A549 (cell line): Measurements from ENCODE around the gene ACAD8. TPM values are rescaled to one million over a fixed set of nuclear protein-coding genes. Genes with fewer than 3 reads are reported as not detected.

Experiments used
- ATAC-seq, 2 experiments: fragments of 200-7000 bp in 1 of 2; fragments of >200 bp in 1 of 2; cut with Nextera tagmentation in 1 of 2; cut with Tn5 transposase in 1 of 2; 3 replicates each; pipeline versions ENCODE4 v1.8.0 to v1.9.1; 2018 to 2020; ENCODE audit warnings: mild to moderate bottlenecking in 1 of 2, moderate library complexity in 1 of 2
- CTCF ChIA-PET: fragments of 300-600 bp; sonication (Branson Sonifier 250); formaldehyde crosslinking; extraction: SDS; loops from one replicate; lab custom pipeline; 2021; ENCODE audit warnings: antibody characterized with exemption, inconsistent platforms; lab: Yijun Ruan, JAX
- POLR2A ChIA-PET: fragments of 350-600 bp; formaldehyde crosslinking; extraction: SDS; loops from one replicate; lab custom pipeline; 2021; ENCODE audit warnings: antibody characterized with exemption, inconsistent platforms; lab: Yijun Ruan, JAX
- DNase-seq, 2 experiments: peaks; one replicate each; pipeline versions ENCODE4 v3.0.0 to v3.0.0-alpha.2; 2011 to 2016; ENCODE audit warnings: low read depth in 1 of 2, low spot score in 1 of 2
- FAIRE-seq: peaks from 2 replicates; lab custom pipeline; 2011; peaks lifted over from hg19 to GRCh38; lab: Jason Lieb, UNC
- H3K27ac ChIP-seq, 2 experiments: fragments of >200 bp; sonication (Bioruptor Twin); formaldehyde crosslinking; 3 replicates each; pipeline ENCODE4 v1.5.1; 2016 to 2017
- H3K4me1 ChIP-seq: fragments of >200 bp; sonication (Bioruptor Twin); formaldehyde crosslinking; 3 replicates; pipeline ENCODE4 v1.6.1; 2016
- H3K4me2 ChIP-seq: fragments of >200 bp; sonication (Bioruptor Twin); formaldehyde crosslinking; 3 replicates; pipeline ENCODE4 v1.6.1; 2016
- H3K4me3 ChIP-seq: fragments of >200 bp; sonication (Bioruptor Twin); formaldehyde crosslinking; 3 replicates; pipeline ENCODE4 v1.5.1; 2016
- H3K9me3 ChIP-seq: fragments of >200 bp; sonication (Bioruptor Twin); formaldehyde crosslinking; 3 replicates; pipeline ENCODE4 v1.6.1; 2016
- ATOH8 ChIP-seq: fragments of 250-450 bp; sonication (Bioruptor Pico); IDR thresholded peaks from 2 replicates; pipeline ENCODE4 v1.5.0; 2020; ENCODE audit warnings: low read depth, mild to moderate bottlenecking, moderate library complexity
- BCL3 ChIP-seq: fragments of >200 bp; sonication (Bioruptor Twin); formaldehyde crosslinking; IDR thresholded peaks from 3 replicates; pipeline ENCODE4 v1.6.1; 2016
- CBX2 ChIP-seq: fragments of 200-600 bp; sonication (generic); IDR thresholded peaks from 2 replicates; pipeline ENCODE4 v1.6.1; 2016; ENCODE audit warnings: low read depth, mild to moderate bottlenecking, borderline replicate concordance
- CHD2 ChIP-seq: fragments of 150-350 bp; IDR thresholded peaks from 2 replicates; pipeline ENCODE4 v1.6.1; 2014; ENCODE audit warnings: low read length; ENCODE audit not compliant: partially characterized antibody
- E2F6 ChIP-seq: IDR thresholded peaks from 2 replicates; pipeline ENCODE4 v1.6.1; 2012; ENCODE audit warnings: low read depth, borderline replicate concordance
- EHMT2 ChIP-seq: fragments of 200-600 bp; sonication (generic); IDR thresholded peaks from 2 replicates; pipeline ENCODE4 v1.6.1; 2016; ENCODE audit warnings: antibody characterized with exemption, low read depth, mild to moderate bottlenecking, moderate library complexity
- EP300 ChIP-seq, 2 experiments: fragments of >200 bp; sonication (Bioruptor Twin); formaldehyde crosslinking; IDR thresholded peaks; 2 replicates in 1 of 2; 3 replicates in 1 of 2; pipeline ENCODE4 v1.6.1; 2016 to 2017
- GATA3 ChIP-seq: IDR thresholded peaks from 2 replicates; pipeline ENCODE4 v1.6.1; 2012; ENCODE audit warnings: borderline replicate concordance
- HOXB5 ChIP-seq: fragments of 250-450 bp; sonication (Bioruptor Pico); IDR thresholded peaks from 2 replicates; pipeline ENCODE4 v1.5.0; 2020; ENCODE audit warnings: mild to moderate bottlenecking, moderate library complexity
- JUN ChIP-seq, 2 experiments: fragments of >200 bp; sonication (Bioruptor Twin); formaldehyde crosslinking; IDR thresholded peaks; 2 replicates in 1 of 2; 3 replicates in 1 of 2; pipeline ENCODE4 v1.6.1; 2016 to 2017
- KDM5A ChIP-seq: fragments of 200-600 bp; sonication (generic); IDR thresholded peaks from 2 replicates; pipeline ENCODE4 v1.6.1; 2016; ENCODE audit warnings: antibody characterized with exemption, mild to moderate bottlenecking
- MAX ChIP-seq: IDR thresholded peaks from 2 replicates; pipeline ENCODE4 v1.6.1; 2012
- MYC ChIP-seq: IDR thresholded peaks from 2 replicates; pipeline ENCODE4 v1.6.1; 2012; ENCODE audit warnings: mild to moderate bottlenecking, inconsistent platforms, low read length, improper control_type of control experiment, borderline replicate concordance
- PHF8 ChIP-seq: fragments of 200-600 bp; sonication (generic); IDR thresholded peaks from 2 replicates; pipeline ENCODE4 v1.6.1; 2016; ENCODE audit warnings: low read depth, mild to moderate bottlenecking, antibody characterized with exemption, moderate library complexity, borderline replicate concordance
- POLR2A ChIP-seq: IDR thresholded peaks from 2 replicates; pipeline ENCODE4 v1.6.1; 2012; ENCODE audit warnings: mild to moderate bottlenecking, low read length
- REST ChIP-seq: fragments of 200-600 bp; sonication (generic); IDR thresholded peaks from 2 replicates; pipeline ENCODE4 v1.6.1; 2016; ENCODE audit warnings: antibody characterized with exemption, mild to moderate bottlenecking, moderate library complexity
- ZC3H11A ChIP-seq: fragments of 450-650 bp; IDR thresholded peaks from 2 replicates; pipeline ENCODE4 v1.6.1; 2014; ENCODE audit warnings: antibody characterized with exemption, mild to moderate bottlenecking
- WGBS: methylation state at CpG from one replicate; pipeline ENCODE4 v1.1.6; 2017; ENCODE audit errors: missing lambda C conversion rate; 5-methylcytosine and 5-hydroxymethylcytosine counted together
- polyA plus RNA-seq, 4 experiments: library from polyadenylated mRNA; depleted of rRNA in 3 of 4; stranded (reverse); fragments of >200 nt; fragmentation: RNase III in 1 of 4; extraction: RNeasy Plus Mini Kit Qiagen cat#74134 plus additional on column Dnase treatment in 1 of 4; gene quantifications; 2 replicates in 3 of 4; 3 replicates in 1 of 4; pipeline ENCODE4 v1.2.3, GENCODE V29; 2011 to 2017

Gene ACAD8
- polyA plus RNA-seq, 2 of the 4 experiments (the other 2 are of a cell fraction): 13.5 to 16.9 TPM

GRCh38 chr11:134223836-134224709 lies 29.3 kb upstream of the ACAD8 start, which contains the start of the genes NCAPD3 and VPS26B:
Gene NCAPD3, minus strand, starts transcription at chr11:134223967. Its CDS starts 41 bp downstream, at chr11:134223926.
Gene VPS26B, plus strand, starts transcription at chr11:134224671. Its CDS starts 452 bp downstream, at chr11:134225123.
- peak within 1 kb of the TSS; percentile 60 for H3K4me3 ChIP-seq
- 1% methylated on average over 35 of the region's 89 CpGs for WGBS
- H3K9me3 ChIP-seq: no peaks in the 10 kb centered on the region
- POLR2A ChIA-PET: interaction anchor here (0.6 to 2.1 kb wide), 11 partner anchors 10 to 262 kb away, joined by 3 to 19 read pairs (median 4); partner anchors contain the start of genes ACAD8 and THYN1
- CTCF ChIA-PET: interaction anchor here (0.6 to 1.7 kb wide), 4 partner anchors 16 to 53 kb away, joined by 3 to 7 read pairs (median 6); no protein-coding TSS in a partner anchor
- ATAC-seq: peak; percentile 91 to 97
- H3K4me1 ChIP-seq: peaks cover 17% of the 10 kb centered on the region; the same call in 1 of the 3 replicates
- peak; percentile 81 to 94 for DNase-seq
- H3K27ac ChIP-seq: peak within 1 kb of the TSS; percentile 85 to 90
- FAIRE-seq: no peak
- TF ChIP-seq MAX (peak; percentile 81), JUN (IDR thresholded peaks at IDR 0.05) (peak; percentile 32 to 74; a peak in 2 of 5 replicates), GATA3 (no peak), POLR2A (peak; percentile 90), HOXB5 (CRISPR knock-in tag) (no peak), KDM5A (peak; percentile 75), BCL3 (peak; percentile 67; the same call in 1 of the 3 replicates), ZC3H11A (no peak), MYC (0 out of 2 replicates have a peak, but pooled peaks have one; percentile 56), PHF8 (peak; percentile 89; the same call in 1 of the 2 replicates), EP300 (IDR thresholded peaks at IDR 0.05) (no peak), E2F6 (peak; percentile 80)
- peak within 1 kb of the TSS; percentile 96 for H3K4me2 ChIP-seq

- peak; percentile 7 to 10 for DNase-seq
- peak overlapping the region; percentile 96 for H3K4me2 ChIP-seq
- peak overlapping the region; percentile 60 for H3K4me3 ChIP-seq
- CTCF ChIA-PET: interaction anchor here (0.9 to 1.7 kb wide), 3 partner anchors 16 to 19 kb away, joined by 6 to 7 read pairs (median 6); no protein-coding TSS in a partner anchor
- TF ChIP-seq REST (no peak), BCL3 (peak; percentile 22; the same call in 1 of the 3 replicates), ATOH8 (no peak), POLR2A (peak; percentile 56; the same call in 1 of the 2 replicates), EHMT2 (no peak), CHD2 (no peak), CBX2 (no peak)
- H3K27ac ChIP-seq: peak overlapping the region; percentile 85 to 90
- WGBS: 1% methylated on average over 12 of the region's 93 CpGs
- H3K4me1 ChIP-seq: peaks cover 17% of the 10 kb centered on the region; the same call in 1 of the 3 replicates
- ATAC-seq: peak; percentile 41 to 54; a peak in 5 of 6 replicates
- POLR2A ChIA-PET: interaction anchor here (0.6 to 2.1 kb wide), 11 partner anchors 9 to 263 kb away, joined by 3 to 19 read pairs (median 4); partner anchors contain the start of genes ACAD8 and THYN1
- H3K9me3 ChIP-seq: no peaks in the 10 kb centered on the region
- FAIRE-seq: no peak
Measured at GRCh38 chr11:134224710-134225664, 28.4 kb upstream of the ACAD8 start.
